ENCODE data around the gene SRP14.

DNA sequence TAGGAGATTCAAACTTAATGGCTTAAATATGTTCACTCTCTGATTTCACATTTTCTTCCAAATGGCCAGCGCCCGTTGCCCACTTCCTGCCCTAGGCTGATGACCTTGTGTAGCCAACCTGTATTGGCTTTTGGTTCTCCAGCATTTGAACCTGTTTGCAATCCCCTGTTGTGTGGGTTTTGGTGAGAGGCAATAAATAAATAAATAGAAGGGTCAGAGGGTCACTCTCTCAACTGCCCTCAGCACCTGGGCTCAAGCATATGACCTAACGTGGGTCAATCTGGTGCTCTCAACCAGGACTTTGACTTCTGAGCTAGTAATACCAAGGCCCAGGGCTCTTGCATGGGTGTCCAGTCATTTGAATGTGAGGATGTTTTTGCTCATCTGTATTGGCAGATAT lies 1.8 kb upstream of the SRP14 start:
- TF ChIP-seq, protein P1, sequence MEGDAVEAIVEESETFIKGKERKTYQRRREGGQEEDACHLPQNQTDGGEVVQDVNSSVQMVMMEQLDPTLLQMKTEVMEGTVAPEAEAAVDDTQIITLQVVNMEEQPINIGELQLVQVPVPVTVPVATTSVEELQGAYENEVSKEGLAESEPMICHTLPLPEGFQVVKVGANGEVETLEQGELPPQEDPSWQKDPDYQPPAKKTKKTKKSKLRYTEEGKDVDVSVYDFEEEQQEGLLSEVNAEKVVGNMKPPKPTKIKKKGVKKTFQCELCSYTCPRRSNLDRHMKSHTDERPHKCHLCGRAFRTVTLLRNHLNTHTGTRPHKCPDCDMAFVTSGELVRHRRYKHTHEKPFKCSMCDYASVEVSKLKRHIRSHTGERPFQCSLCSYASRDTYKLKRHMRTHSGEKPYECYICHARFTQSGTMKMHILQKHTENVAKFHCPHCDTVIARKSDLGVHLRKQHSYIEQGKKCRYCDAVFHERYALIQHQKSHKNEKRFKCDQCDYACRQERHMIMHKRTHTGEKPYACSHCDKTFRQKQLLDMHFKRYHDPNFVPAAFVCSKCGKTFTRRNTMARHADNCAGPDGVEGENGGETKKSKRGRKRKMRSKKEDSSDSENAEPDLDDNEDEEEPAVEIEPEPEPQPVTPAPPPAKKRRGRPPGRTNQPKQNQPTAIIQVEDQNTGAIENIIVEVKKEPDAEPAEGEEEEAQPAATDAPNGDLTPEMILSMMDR (conservative IDR thresholded peaks at IDR 0.05; ENCODE audit: low read depth, low read length), result no peak
- TF ChIP-seq EZH2 (IDR thresholded peaks at IDR 0.05; ENCODE audit: borderline replicate concordance, low read depth, low read length, poor library complexity, severe bottlenecking), result no peak

Data from A673 (cell line).